NCI-H2107 (cell line): ENCODE results near the gene UBE2L5.
"Not testable (repeated sequence)": the region's sequence is repeated elsewhere in the genome, so short reads cannot be mapped to it uniquely, and the experiment has no call there.

Experiments used
- DNase-seq: peaks from one replicate; lab custom pipeline; 2025; lab: John Stamatoyannopoulos, UW

UBE2L5 gene

DNA sequence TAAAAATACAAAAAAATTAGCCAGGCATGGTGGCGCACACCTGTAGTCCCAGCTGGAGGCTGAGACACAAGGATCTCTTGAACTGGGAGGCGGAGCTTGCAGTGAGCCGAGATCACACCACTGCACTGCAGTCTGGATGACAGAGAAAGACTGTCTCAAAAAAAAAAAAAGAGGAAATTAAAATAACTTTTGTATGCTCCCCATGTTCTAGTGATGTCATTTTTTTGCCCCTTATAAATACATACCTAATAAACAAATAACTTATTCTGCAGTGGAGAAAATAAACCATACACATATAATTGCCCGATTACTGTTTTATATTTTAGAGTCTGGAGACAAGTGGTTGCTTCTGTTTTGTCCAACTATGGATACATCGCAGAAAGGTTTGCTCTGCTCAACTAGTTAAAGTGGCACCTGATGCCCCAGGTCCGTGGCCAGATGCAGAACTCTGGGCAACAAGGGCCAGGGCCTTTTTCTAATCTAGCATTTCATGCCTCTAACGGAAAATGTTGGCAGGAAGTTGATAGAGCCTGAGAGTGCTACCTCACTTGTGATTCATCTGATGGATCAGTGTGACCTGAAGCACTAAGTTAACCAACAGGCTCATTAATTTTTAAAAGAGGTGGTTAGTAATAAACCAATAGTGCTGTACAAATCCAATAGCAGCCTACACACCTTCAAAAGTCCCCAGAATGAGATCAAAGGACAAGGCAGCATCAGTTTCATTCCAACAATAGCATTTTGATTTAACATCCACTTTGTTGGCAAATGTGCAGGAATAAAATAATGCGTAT is 18.8 kb downstream of the UBE2L5 start:
- no peak for DNase-seq

DNA sequence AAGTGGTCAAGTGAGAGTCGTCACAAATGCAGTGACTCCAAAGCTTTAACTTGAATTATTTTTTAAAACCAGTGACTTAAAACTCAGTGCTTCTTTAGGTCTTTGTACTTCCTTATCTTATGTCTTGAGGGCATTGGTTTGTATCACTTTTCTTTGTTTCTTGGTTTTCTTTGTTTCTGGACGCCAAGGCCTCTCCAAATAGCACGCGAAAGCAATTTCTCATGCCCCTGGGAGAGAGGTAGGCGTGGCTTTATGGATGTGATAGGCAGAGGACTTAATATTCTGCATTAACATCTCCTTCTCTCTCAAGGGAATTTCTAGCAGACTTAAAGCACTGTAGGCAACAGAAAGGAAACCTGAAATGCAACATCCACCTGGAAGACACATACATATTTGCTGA is 20.6 kb downstream of the UBE2L5 start:
- DNase-seq: no peak

GRCh38 chr13:30443491-30443890 is 21.2 kb downstream of the UBE2L5 start:
- not testable (repeated sequence) for DNase-seq

DNA sequence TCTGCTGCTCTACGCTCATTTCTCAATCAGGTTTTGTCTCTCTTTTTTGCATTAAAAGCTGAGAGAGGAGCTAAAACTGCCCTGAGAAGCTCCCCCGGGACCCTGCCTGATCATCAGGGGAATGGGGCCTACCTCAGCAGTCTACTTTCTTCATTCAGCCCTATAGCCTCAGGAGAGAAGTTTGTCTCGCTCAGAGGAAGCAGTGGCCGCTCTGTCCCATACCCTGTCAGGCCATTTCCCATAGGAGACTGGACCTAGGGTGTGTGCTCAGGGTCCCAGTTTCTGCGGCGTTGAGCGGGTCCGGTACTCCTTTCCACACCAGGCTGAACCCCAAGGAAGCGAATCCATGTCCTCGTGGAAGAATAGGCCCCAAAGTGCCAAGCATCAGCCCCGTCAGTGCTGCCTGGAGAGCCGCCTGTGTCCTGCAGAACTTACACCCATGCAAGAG is 21.7 kb downstream of the UBE2L5 start:
- no peak for DNase-seq

DNA sequence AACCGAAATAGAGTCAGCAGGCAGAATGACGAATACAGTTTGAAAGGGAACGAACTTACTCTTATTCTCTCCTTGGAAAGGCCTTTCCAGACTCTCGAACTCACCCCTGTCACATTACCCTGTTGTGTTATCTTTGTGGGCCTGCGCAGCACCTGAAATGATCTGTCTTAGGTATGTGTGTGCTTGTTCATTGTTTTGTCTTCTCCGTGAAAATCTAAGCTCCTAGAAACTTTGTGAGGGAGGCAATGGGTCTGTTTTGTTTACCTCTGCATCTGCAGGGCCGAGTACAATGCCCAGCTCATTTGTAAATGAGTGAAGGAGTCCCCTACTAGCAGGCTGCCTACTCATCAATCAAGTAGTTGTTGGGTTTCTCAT is 23.8 kb downstream of the UBE2L5 start:
- DNase-seq: no peak

GRCh38 chr13:30448441-30448840 is 26.1 kb downstream of the UBE2L5 start:
- DNase-seq: no peak

DNA sequence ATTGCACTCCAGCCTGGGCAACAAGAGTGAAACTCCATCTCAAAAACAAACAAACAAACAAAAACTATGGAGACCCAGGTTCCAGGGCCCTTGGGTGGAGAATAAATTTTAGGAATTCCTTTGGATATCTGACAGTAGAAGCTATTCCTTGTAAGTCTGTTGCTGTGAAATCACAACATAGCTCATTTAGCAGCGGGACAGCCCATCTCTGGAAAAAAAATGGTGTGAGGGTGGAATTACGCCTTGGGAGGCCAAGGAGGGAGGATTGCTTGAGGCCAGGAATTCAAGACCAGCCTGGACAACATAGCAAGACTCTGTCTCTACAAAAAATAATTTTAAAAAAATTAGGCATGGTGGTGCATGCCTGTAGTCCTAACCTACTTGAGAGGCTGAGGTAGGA is 27.8 kb downstream of the UBE2L5 start:
- no peak for DNase-seq

DNA sequence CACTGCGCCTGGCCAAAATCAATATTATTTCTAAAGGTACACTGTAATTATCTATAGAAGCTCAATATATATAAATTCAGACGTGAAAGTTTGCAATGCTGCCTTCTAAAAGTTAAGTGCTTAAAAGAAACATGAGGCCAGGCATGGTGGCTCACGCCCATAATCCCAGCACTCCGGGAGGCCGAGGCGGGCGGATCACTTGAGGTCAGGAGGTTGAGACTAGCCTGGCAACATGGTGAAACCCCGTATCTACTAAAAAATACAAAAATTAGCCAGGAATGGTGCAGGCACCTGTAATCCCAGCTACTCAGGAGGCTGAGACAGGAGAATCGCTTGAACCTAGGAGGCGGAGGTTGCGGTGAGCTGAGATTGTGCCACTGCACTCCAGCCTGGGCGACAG is 29.2 kb downstream of the UBE2L5 start:
- not testable (repeated sequence) for DNase-seq

DNA sequence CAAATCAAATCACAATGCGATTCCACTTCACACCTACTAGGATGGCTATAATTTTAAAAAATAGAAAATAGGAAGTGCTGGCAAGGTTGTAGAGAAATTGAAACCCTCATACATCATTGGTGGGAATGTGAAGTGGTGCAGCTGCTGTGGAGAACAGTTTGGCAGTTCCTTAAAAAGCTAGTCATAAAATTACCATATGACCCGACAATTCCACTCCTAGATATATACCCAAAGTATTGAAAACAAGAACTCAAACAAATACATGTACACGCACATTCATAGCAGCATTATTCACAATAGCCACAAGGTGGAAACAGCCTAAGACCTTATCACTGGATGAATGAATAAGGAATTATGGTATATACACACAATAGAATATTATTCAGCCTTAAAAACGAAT is 31.4 kb downstream of the UBE2L5 start:
- no peak for DNase-seq

DNA sequence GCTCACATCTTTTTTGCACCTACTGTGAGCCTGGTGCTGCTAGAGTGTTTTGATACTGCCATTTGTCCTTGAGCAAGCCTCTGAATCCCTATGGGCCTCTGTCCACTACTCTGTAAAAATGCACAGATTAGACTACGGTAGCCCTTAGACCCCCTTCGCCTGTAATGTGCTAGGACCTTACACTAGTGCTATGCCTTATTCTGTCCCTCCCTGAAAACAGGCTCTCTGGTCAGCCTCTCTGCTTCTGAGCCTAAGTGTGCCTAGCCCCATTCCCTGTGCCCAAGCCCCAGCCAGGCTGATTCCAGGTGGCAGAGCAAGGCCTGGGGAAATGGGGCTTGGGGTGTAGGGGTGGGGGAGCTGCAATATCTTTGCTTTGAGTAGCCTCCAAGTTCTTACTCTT is 32.7 kb downstream of the UBE2L5 start:
- DNase-seq: no peak

DNA sequence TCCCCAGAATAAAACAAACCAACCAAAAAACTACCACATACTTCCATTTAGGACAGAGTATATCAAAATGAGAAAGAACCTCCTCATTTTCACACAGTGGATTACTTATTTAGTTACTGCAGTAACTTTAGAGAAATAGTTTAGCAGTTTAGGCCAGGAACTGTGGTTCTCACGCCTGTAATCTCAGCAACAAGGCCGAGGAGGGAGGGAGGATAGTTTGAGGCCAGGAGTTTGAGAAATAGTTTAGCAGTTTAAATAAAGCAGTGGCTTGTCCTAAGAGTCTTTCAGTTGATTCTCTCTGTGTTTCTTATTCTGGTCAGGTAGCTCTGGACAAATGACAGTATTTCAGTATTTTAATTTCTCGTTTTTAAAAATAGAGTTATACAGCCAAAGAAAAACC is 34.0 kb downstream of the UBE2L5 start:
- DNase-seq: no peak

- no peak for DNase-seq
Measured at GRCh38 chr13:30457306-30457891, 35.1 kb downstream of the UBE2L5 start.

GRCh38 chr13:30461279-30462066 is 39.2 kb downstream of the UBE2L5 start:
- not testable (repeated sequence) for DNase-seq

DNA sequence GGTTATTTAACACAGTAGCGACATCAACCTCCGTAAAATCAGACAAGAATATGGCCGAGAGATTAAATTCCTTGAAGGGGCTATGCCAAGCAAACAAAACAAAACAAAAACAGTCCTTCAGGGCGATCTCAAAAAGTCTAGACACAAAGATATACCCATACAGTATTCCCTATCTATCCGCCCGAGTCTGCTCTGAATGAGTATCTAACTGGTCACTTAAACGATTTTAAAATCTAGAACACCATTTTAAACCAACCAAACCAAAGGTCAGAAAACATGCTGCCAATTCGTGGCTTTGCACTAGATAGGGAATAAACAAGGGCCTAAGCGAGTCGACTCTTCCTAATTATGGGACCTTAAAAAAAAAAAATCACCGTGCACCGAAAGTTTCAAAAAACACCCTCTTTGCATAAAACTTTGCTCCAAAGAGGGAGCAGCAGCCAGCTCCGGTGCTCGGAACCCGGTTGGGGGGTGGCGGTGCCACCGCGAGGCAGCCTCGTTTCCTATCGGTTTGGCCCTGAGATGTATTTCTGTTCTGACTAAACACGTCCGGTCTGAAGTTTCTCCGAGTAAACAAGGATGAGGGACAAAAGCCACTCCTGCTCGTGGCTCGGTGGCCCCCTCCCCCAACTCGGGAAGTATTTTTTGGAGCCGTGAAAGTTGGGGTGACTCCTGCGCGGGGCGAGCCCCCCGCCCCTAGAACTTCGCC is 41.6 kb downstream of the UBE2L5 start:
- DNase-seq: no peak

GRCh38 chr13:30464496-30465342 is 42.4 kb downstream of the UBE2L5 start:
- peak; percentile 10 for DNase-seq

DNA sequence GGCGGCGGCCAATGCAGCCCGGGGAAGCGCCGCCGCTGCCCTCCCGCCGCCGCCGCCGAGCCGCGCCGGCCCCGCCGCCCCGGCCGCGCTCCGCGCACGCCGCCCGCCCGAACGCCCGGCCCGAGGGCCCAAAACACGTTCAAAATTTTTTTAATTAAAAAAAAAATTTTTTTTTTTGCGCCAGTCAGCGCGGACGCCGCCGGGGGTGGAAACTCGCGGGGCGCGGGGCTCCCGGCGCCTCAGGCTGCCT is 43.0 kb downstream of the UBE2L5 start:
- no peak for DNase-seq

GRCh38 chr13:30465593-30466357 is 43.5 kb downstream of the UBE2L5 start, which contains the start of gene HMGB1:
Gene HMGB1, minus strand, starts transcription at chr13:30465936. Its CDS starts 2,256 bp downstream, at chr13:30463680.
- peak; percentile 95 for DNase-seq

- DNase-seq: no peak
Measured at GRCh38 chr13:30466358-30466714, 44.0 kb downstream of the UBE2L5 start.

- DNase-seq: no peak
Measured at GRCh38 chr13:30466841-30467252, 44.6 kb downstream of the UBE2L5 start.

- DNase-seq: no peak
Measured at GRCh38 chr13:30473675-30474074, 51.4 kb downstream of the UBE2L5 start.
